Measurements from ENCODE around the gene NRCAM. TPM values are rescaled to one million over a fixed set of nuclear protein-coding genes. Genes with fewer than 3 reads are reported as not detected.

NRCAM gene
- total RNA-seq, 2 experiments from 2014 or later: 3.4 to 7.0 TPM

DNA sequence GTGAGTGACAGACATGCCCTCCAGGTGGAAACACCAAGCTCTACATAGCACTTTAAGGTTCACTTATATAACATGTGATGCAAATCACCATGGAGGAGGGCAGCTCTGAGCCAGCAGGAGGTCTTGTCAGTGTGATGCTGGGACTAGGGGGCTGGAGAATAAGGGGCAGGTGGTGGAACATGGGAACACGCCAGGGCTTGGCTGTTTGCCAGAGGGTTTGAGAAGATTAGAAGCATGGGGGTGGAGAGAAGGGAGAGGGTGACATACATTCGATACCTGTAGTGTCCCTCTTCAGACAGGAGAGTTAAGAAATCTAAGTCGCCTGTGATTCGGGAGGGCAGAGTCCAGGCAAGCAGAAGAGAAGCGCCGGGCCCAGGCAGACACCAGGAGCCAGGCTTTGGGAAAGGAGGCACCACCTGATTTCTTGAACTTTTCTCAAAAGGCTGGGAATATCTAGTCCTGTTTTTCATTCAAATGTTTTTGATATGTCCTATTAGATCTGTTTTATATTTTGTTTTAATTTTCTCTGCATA is 309.1 kb downstream of the NRCAM start:
- Histone ChIP-seq H3K9me3 (ENCODE audit: control insufficient read depth in 1 of 2, insufficient read depth in 1 of 2, low read length in 2 of 2) (no peaks in the 10 kb centered on the region), H3K27me3 (ENCODE audit: control insufficient read depth in 1 of 2, insufficient read depth in 2 of 2, low read length in 2 of 2) (peaks cover 5 to 6% of the 10 kb centered on the region in 2 experiments), H3K27ac (ENCODE audit: low read depth in 1 of 2, low read length in 2 of 2) (no peak overlapping the region), H3K36me3 (ENCODE audit: insufficient read depth, low read length) (no peaks in the 10 kb centered on the region), H3K4me1 (ENCODE audit: insufficient read depth, low read length) (peaks cover 3% of the 10 kb centered on the region), H3K4me3 (ENCODE audit: low read length) (no peak overlapping the region)
- peaks cover 9% of the 10 kb centered on the region for H3K27me3 Mint-ChIP-seq
- ATAC-seq (ENCODE audit: poor library complexity): no peak
- CTCF ChIA-PET: no interaction called here
- no peaks in the 10 kb centered on the region for H3K4me1 Mint-ChIP-seq (ENCODE audit: low read depth)
- no peak for DNase-seq
- TF ChIP-seq CTCF (IDR thresholded peaks at IDR 0.05): no peak
- H3K27ac Mint-ChIP-seq: no peak overlapping the region
- no peaks in the 10 kb centered on the region for H3K36me3 Mint-ChIP-seq (ENCODE audit: low read depth)
- intact Hi-C loops (cut with DNase I, micrococcal nuclease): loop anchor here (2.0 to 10.0 kb wide), 2 partner anchors 38 to 682 kb away; no protein-coding TSS in a partner anchor
- H3K9me3 Mint-ChIP-seq: no peaks in the 10 kb centered on the region
- POLR2A ChIA-PET: interaction anchor here (0.7 kb wide), 1 partner anchor 11 kb away, joined by 3 read pairs; no protein-coding TSS in a partner anchor
- no peak overlapping the region for H3K4me3 Mint-ChIP-seq

DNA sequence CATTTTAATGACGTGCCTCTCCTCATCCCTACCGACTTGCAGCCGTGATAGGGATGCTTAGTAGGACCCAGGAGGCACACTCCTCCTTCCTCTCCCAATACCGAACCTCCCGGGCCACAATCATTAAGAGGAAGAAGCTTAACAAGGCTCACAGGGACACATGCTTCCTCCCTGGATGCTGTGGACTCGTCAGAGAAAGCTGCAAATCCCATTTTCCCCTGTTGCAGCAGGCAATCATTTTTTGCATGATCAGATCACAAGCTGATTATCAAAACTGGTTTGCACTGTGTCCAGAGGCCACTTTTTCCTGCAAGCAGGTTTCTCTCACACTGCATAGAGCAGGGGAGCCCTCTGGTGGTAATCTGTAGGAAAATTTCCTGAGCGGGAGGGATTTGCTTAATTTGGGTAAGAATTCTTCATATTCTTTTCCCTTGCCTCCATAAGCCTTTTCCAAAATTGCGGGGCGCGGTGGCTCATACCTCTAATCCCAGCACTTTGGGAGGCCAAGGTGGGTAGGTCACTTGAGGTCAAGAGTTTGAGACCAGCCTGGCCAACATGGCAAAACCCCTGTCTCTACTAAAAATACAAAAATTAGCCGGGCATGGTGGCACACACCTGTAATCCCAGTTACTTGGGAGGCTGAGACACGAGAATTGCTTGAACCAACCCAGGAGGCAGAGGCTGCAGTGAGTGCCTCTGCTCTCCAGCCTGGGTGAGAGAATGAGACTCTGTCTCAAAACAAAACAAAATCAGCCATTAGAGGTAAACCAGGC is 310.0 kb downstream of the NRCAM start:
- POLR2A ChIA-PET: interaction anchor here (0.7 kb wide), 1 partner anchor 11 kb away, joined by 3 read pairs; no protein-coding TSS in a partner anchor
- H3K27me3 ChIP-seq (ENCODE audit: control insufficient read depth in 1 of 2, insufficient read depth in 2 of 2, low read length in 2 of 2): peaks cover 1 to 6% of the 10 kb centered on the region in 2 experiments
- no peaks in the 10 kb centered on the region for H3K36me3 Mint-ChIP-seq (ENCODE audit: low read depth)

GRCh38 chr7:108145401-108145800 is 310.8 kb downstream of the NRCAM start:
- H3K9me3 Mint-ChIP-seq: no peaks in the 10 kb centered on the region
- H3K27me3 Mint-ChIP-seq: peaks cover 9% of the 10 kb centered on the region
- H3K27ac Mint-ChIP-seq: no peak overlapping the region
- no peak overlapping the region for H3K4me3 Mint-ChIP-seq
- H3K4me1 Mint-ChIP-seq (ENCODE audit: low read depth): no peaks in the 10 kb centered on the region
- DNase-seq (no peak), ATAC-seq (ENCODE audit: poor library complexity) (no peak)
- peaks cover 3% of the 10 kb centered on the region for H3K4me1 ChIP-seq (ENCODE audit: insufficient read depth, low read length)
- H3K36me3 Mint-ChIP-seq (ENCODE audit: low read depth): no peaks in the 10 kb centered on the region
- H3K9me3 ChIP-seq (ENCODE audit: control insufficient read depth in 1 of 2, insufficient read depth in 1 of 2, low read length in 2 of 2): no peaks in the 10 kb centered on the region
- TF ChIP-seq CTCF (IDR thresholded peaks at IDR 0.05): no peak
- no peaks in the 10 kb centered on the region for H3K36me3 ChIP-seq (ENCODE audit: insufficient read depth, low read length)
- CTCF ChIA-PET: interaction anchor here (0.7 kb wide), 1 partner anchor 7 kb away, joined by 3 read pairs; no protein-coding TSS in a partner anchor
- peaks cover 0 to 6% of the 10 kb centered on the region in 2 experiments for H3K27me3 ChIP-seq (ENCODE audit: control insufficient read depth in 1 of 2, insufficient read depth in 2 of 2, low read length in 2 of 2)
- intact Hi-C loops (cut with DNase I, micrococcal nuclease): loop anchor here in 1 of 2 experiments (10.0 kb wide), 1 partner anchor 681 kb away; no protein-coding TSS in a partner anchor
- H3K27ac ChIP-seq (ENCODE audit: low read depth in 1 of 2, low read length in 2 of 2): no peak overlapping the region
- H3K4me3 ChIP-seq (ENCODE audit: low read length): no peak overlapping the region
- POLR2A ChIA-PET: no interaction called here

More for the DNA sequence above, 310.0 kb downstream of the NRCAM start:
- intact Hi-C loops (cut with DNase I, micrococcal nuclease): loop anchor here (2.0 to 10.0 kb wide), 2 partner anchors 37 to 681 kb away; no protein-coding TSS in a partner anchor
- Histone ChIP-seq H3K36me3 (ENCODE audit: insufficient read depth, low read length) (no peaks in the 10 kb centered on the region), H3K4me3 (ENCODE audit: low read length) (no peak overlapping the region), H3K4me1 (ENCODE audit: insufficient read depth, low read length) (peaks cover 3% of the 10 kb centered on the region), H3K27ac (ENCODE audit: low read depth in 1 of 2, low read length in 2 of 2) (no peak overlapping the region), H3K9me3 (ENCODE audit: control insufficient read depth in 1 of 2, insufficient read depth in 1 of 2, low read length in 2 of 2) (no peaks in the 10 kb centered on the region)
- Mint-ChIP-seq H3K4me3 (no peak overlapping the region), H3K4me1 (ENCODE audit: low read depth) (no peaks in the 10 kb centered on the region), H3K9me3 (no peaks in the 10 kb centered on the region), H3K27ac (no peak overlapping the region), H3K27me3 (peaks cover 9% of the 10 kb centered on the region)
- peak; percentile 67 for TF ChIP-seq CTCF (IDR thresholded peaks at IDR 0.05)
- ATAC-seq (ENCODE audit: poor library complexity) (no peak), DNase-seq (peak in 8 of 14 experiments; percentile 1 to 62 (median 31))
- CTCF ChIA-PET: interaction anchor here (0.7 kb wide), 1 partner anchor 8 kb away, joined by 3 read pairs; no protein-coding TSS in a partner anchor
